IPS-18a (cell line): Measurements from ENCODE around the gene FAM13A.

Experiments used
- H3K27ac ChIP-seq: one replicate; pipeline ENCODE4 v1.5.1; 2013; ENCODE audit warnings: low read length
- H3K27me3 ChIP-seq: one replicate; pipeline ENCODE4 v1.6.1; 2013; ENCODE audit warnings: mild to moderate bottlenecking, low read length; ENCODE audit not compliant: control insufficient read depth, insufficient read depth
- H3K36me3 ChIP-seq: one replicate; pipeline ENCODE4 v1.6.1; 2013; ENCODE audit warnings: low read depth, low read length; ENCODE audit not compliant: control insufficient read depth
- H3K4me1 ChIP-seq: one replicate; pipeline ENCODE4 v1.6.1; 2013; ENCODE audit warnings: low read depth, low read length; ENCODE audit not compliant: control insufficient read depth
- H3K4me3 ChIP-seq: one replicate; pipeline ENCODE4 v1.5.1; 2013; ENCODE audit warnings: low read length
- H3K9ac ChIP-seq: one replicate; pipeline ENCODE4 v1.6.1; 2013; ENCODE audit warnings: mild to moderate bottlenecking, low read length, moderate library complexity
- H3K9me3 ChIP-seq: one replicate; pipeline ENCODE4 v1.6.1; 2013; ENCODE audit warnings: low read depth, low read length; ENCODE audit not compliant: control insufficient read depth

Gene FAM13A

GRCh38 chr4:88697141-88697540 is 359.8 kb downstream of the FAM13A start:
- H3K4me1 ChIP-seq, result no peaks in the 10 kb centered on the region
- H3K36me3 ChIP-seq, result no peaks in the 10 kb centered on the region
- H3K27me3 ChIP-seq, result no peaks in the 10 kb centered on the region
- H3K9ac ChIP-seq, result no peak overlapping the region
- no peaks in the 10 kb centered on the region for H3K9me3 ChIP-seq
- H3K4me3 ChIP-seq, result no peak overlapping the region
- H3K27ac ChIP-seq, result no peak overlapping the region

GRCh38 chr4:88696630-88697029 is 360.4 kb downstream of the FAM13A start:
- Histone ChIP-seq H3K9me3 (no peaks in the 10 kb centered on the region), H3K9ac (no peak overlapping the region), H3K27ac (no peak overlapping the region), H3K4me3 (no peak overlapping the region), H3K27me3 (no peaks in the 10 kb centered on the region), H3K4me1 (no peaks in the 10 kb centered on the region), H3K36me3 (no peaks in the 10 kb centered on the region)

DNA sequence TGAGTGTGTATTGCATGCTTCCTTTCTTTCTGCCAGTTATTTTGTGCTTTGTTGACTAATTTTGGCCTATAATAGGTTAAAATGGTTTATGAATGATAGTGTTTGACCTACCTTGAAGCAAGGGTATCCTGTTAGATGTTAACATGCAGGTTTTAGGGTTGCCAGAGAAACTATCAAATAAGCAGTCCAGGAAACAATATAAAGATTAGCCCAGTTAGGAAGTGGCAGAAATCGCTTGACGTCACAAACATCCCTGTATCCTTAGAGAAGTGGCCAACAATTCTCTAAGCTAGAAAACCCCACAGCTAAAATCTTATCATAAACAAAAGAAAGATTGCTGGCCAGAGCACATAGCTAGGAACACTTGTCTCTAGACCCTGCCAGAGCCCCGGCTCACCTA is 363.2 kb downstream of the FAM13A start:
- Histone ChIP-seq H3K9ac (no peak overlapping the region), H3K4me3 (no peak overlapping the region), H3K4me1 (no peaks in the 10 kb centered on the region), H3K27ac (no peak overlapping the region), H3K36me3 (no peaks in the 10 kb centered on the region), H3K9me3 (no peaks in the 10 kb centered on the region), H3K27me3 (no peaks in the 10 kb centered on the region)

GRCh38 chr4:88690355-88690754 is 366.6 kb downstream of the FAM13A start:
- no peaks in the 10 kb centered on the region for H3K27me3 ChIP-seq
- H3K36me3 ChIP-seq, result no peaks in the 10 kb centered on the region
- H3K4me3 ChIP-seq, result no peak overlapping the region
- H3K4me1 ChIP-seq, result no peaks in the 10 kb centered on the region
- H3K27ac ChIP-seq, result no peak overlapping the region
- no peak overlapping the region for H3K9ac ChIP-seq
- no peaks in the 10 kb centered on the region for H3K9me3 ChIP-seq

DNA sequence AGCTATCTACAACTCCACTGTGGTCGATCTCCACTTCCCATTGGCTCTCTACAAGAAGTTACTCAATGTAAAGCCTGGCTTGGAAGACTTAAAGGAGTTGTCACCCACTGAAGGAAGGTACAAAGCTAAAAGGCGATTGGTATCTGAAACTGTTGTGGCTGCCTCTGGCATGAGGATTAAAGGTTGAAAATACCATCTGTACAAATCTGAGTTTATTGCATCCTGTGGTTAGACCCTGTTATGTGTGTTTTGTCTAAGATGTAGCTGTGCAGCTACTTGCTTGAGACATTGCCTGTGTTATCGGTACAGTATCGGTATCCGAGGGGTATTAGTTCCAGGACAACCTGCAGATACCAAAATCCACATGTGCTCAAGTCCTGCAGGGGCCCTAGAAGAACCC is 375.8 kb downstream of the FAM13A start:
- H3K9ac ChIP-seq, result no peak overlapping the region
- no peak overlapping the region for H3K27ac ChIP-seq
- no peaks in the 10 kb centered on the region for H3K9me3 ChIP-seq
- no peaks in the 10 kb centered on the region for H3K27me3 ChIP-seq
- H3K4me3 ChIP-seq, result no peak overlapping the region
- no peaks in the 10 kb centered on the region for H3K36me3 ChIP-seq
- no peaks in the 10 kb centered on the region for H3K4me1 ChIP-seq
